ENCODE data around the gene PCDHGB5. TPM values are rescaled to one million over a fixed set of nuclear protein-coding genes. Genes with fewer than 3 reads are reported as not detected.
"Not testable (repeated sequence)": the region's sequence is repeated elsewhere in the genome, so short reads cannot be mapped to it uniquely, and the experiment has no call there.

PCDHGB5 gene
- total and polyA plus RNA-seq, 8 donors, result 0.35 to 16.8 (median 2.7) TPM; not detected in 1

- no peak for TF ChIP-seq POLR2AphosphoS5 (IDR thresholded peaks at IDR 0.05)
- TF ChIP-seq CTCF (IDR thresholded peaks at IDR 0.05), result no peak
- TF ChIP-seq POLR2A (IDR thresholded peaks at IDR 0.05), result no peak
- no peak for TF ChIP-seq EP300 (IDR thresholded peaks at IDR 0.05)
- intact Hi-C loops (cut with DNase I; ENCODE audit: low total_unique reads), result loop anchor here (10.0 kb wide), 1 partner anchor 111 kb away; no protein-coding TSS in a partner anchor
- Histone ChIP-seq H3K27ac (no peak overlapping the region), H3K9me3 (peaks cover 47 to 99% (median 89%) of the 10 kb centered on the region in 4 donors), H3K36me3 (peaks cover 0 to 14% (median 8%) of the 10 kb centered on the region in 4 donors), H3K27me3 (peaks cover 0 to 81% (median 28%) of the 10 kb centered on the region in 3 donors), H3K4me1 (peaks cover 0 to 25% (median 7%) of the 10 kb centered on the region in 4 donors), H3K4me3 (peak overlapping the region; percentile 27 to 48 (median 39))
- no peak for DNase-seq
- 8 to 19% (median 14%) methylated on average over 24 to 25 of the region's 25 CpGs for WGBS, 5 donors
These were observed 15.9 kb downstream of the PCDHGB5 start for GRCh38 chr5:141413540-141414069.

DNA sequence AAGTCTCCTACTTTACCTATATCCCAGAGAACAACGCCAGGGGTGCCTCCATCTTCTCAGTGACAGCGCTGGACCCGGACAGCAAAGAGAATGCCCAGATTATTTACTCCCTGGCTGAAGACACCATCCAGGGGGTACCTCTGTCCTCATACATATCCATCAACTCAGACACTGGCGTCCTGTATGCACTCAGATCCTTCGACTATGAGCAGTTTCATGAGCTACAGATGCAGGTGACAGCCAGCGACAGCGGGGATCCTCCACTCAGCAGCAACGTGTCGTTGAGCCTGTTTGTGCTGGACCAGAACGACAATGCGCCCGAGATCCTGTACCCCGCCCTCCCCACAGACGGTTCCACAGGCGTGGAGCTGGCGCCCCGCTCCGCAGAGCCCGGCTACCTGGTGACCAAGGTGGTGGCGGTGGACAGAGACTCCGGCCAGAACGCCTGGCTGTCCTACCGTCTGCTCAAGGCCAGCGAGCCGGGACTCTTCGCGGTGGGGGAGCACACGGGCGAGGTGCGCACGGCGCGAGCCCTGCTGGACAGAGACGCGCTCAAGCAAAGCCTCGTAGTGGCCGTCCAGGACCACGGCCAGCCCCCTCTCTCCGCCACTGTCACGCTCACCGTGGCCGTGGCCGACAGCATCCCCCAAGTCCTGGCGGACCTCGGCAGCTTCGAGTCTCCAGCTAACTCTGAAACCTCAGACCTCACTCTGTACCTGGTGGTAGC, 17.0 kb downstream of the PCDHGB5 start:
- not testable (repeated sequence) for H3K27ac ChIP-seq, H3K4me3 ChIP-seq, DNase-seq
- peaks cover 0 to 20% (median 8%) of the 10 kb centered on the region in 4 donors for H3K36me3 ChIP-seq
- intact Hi-C loops (cut with DNase I; ENCODE audit: low total_unique reads), result loop anchor here (10.0 kb wide), 1 partner anchor 110 kb away; no protein-coding TSS in a partner anchor
- WGBS, 5 donors, result 27 to 40% (median 29%) methylated on average over 6 to 46 of the region's 46 CpGs
- peaks cover 0 to 81% (median 27%) of the 10 kb centered on the region in 3 donors for H3K27me3 ChIP-seq
- peaks cover 0 to 25% (median 9%) of the 10 kb centered on the region in 4 donors for H3K4me1 ChIP-seq
- H3K9me3 ChIP-seq, result peaks cover 47 to 99% (median 89%) of the 10 kb centered on the region in 4 donors

GRCh38 chr5:141415275-141415618, 17.5 kb downstream of the PCDHGB5 start:
- not testable (repeated sequence) for DNase-seq, H3K27ac ChIP-seq, H3K4me3 ChIP-seq
- intact Hi-C loops (cut with DNase I; ENCODE audit: low total_unique reads), result loop anchor here (10.0 kb wide), 1 partner anchor 110 kb away; no protein-coding TSS in a partner anchor
- WGBS, 5 donors, result 20 to 27% (median 25%) methylated on average over 11 to 24 of the region's 24 CpGs
- H3K4me1 ChIP-seq, result peaks cover 0 to 25% (median 9%) of the 10 kb centered on the region in 4 donors
- H3K36me3 ChIP-seq, result peaks cover 0 to 20% (median 8%) of the 10 kb centered on the region in 4 donors
- H3K27me3 ChIP-seq, result peaks cover 0 to 81% (median 25%) of the 10 kb centered on the region in 3 donors
- peaks cover 48 to 99% (median 89%) of the 10 kb centered on the region in 4 donors for H3K9me3 ChIP-seq

DNA sequence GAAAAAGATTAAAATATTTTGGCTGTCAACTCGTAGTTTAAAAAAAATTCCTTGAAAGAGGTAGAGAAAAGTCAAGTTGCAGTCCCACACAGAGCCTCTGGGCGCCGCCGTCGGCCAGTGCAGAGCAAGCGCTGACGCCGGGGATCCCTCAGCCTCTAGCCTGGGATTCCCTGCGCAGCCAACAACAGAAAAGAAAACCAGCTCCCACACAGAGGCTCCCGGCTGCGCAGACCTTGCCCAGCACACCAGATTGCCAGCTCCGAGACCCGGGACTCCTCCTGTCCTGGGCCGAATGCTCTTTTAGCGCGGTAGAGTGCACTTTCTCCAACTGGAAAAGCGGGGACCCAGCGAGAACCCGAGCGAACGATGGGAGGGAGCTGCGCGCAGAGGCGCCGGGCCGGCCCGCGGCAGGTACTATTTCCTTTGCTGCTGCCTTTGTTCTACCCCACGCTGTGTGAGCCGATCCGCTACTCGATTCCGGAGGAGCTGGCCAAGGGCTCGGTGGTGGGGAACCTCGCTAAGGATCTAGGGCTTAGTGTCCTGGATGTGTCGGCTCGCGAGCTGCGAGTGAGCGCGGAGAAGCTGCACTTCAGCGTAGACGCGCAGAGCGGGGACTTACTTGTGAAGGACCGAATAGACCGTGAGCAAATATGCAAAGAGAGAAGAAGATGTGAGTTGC, 19.9 kb downstream of the PCDHGB5 start, which contains the start of gene PCDHGB7:
Gene PCDHGB7 (plus strand): TSS at position 184 of the 679 bp plus-strand sequence. CDS start 183 bp downstream, at position 367.
- H3K9me3 ChIP-seq, result peaks cover 67 to 99% (median 94%) of the 10 kb centered on the region in 4 donors
- peak in 5 of 7 experiments; percentile 8 to 52 (median 22) for TF ChIP-seq CTCF (IDR thresholded peaks at IDR 0.05)
- H3K4me1 ChIP-seq, result peaks cover 0 to 41% (median 9%) of the 10 kb centered on the region in 4 donors
- WGBS, 5 donors, result 7 to 15% (median 12%) methylated on average over 41 to 46 of the region's 47 CpGs
- peaks cover 0 to 18% (median 2%) of the 10 kb centered on the region in 4 donors for H3K36me3 ChIP-seq
- DNase-seq, result peak; percentile 63 to 83
- peaks cover 0 to 85% (median 23%) of the 10 kb centered on the region in 3 donors for H3K27me3 ChIP-seq
- intact Hi-C loops (cut with DNase I; ENCODE audit: low total_unique reads), result loop anchor here (10.0 kb wide), 1 partner anchor 107 kb away; no protein-coding TSS in a partner anchor
- H3K27ac ChIP-seq, result peak within 1 kb of the TSS in 2 of 5 donors; percentile 17 to 49
- peak within 1 kb of the TSS; percentile 31 to 49 (median 40) for H3K4me3 ChIP-seq
